Endothelial cell of umbilical vein (primary cell): ENCODE results near the gene NAGS. TPM values are rescaled to one million over a fixed set of nuclear protein-coding genes. Genes with fewer than 3 reads are reported as not detected.

Experiments
- BruUV-seq: library from RNA; stranded (reverse); fragments of 400-500 nt; replicated peaks from 2 replicates; lab custom pipeline; 2021; lab: Mats Ljungman, UMichigan
- CTCF ChIA-PET: fragments of 300-600, 350-600 bp; sonication (Branson Sonifier 250); formaldehyde crosslinking; loops from one replicate; lab custom pipeline; 2021; ENCODE audit warnings: antibody characterized with exemption, inconsistent platforms; lab: Charles Lee
- POLR2A ChIA-PET: fragments of 300-600, 350-600 bp; sonication (Branson Sonifier 250); formaldehyde crosslinking; loops from one replicate; lab custom pipeline; 2021; ENCODE audit warnings: antibody characterized with exemption, inconsistent platforms; lab: Charles Lee
- DNase-seq: peaks from one replicate; pipeline ENCODE4 v3.0.0-alpha.2; 2011; ENCODE audit warnings: low read depth, low spot score
- FAIRE-seq: peaks from 2 replicates; lab custom pipeline; 2011; peaks lifted over from hg19 to GRCh38; lab: Jason Lieb, UNC
- H2AFZ ChIP-seq: 2 replicates; pipeline ENCODE4 v1.6.0; 2012; ENCODE audit warnings: low read depth, low read length, control low read depth, inconsistent platforms
- H3K27ac ChIP-seq: 2 replicates; pipeline ENCODE4 v1.5.1; 2011; ENCODE audit warnings: low read depth, mild to moderate bottlenecking, control low read depth, low read length, moderate library complexity; ENCODE audit not compliant: insufficient read depth
- H3K27me3 ChIP-seq, 2 experiments: 2 replicates each; pipeline versions ENCODE4 v1.6.0 to v1.6.1; 2011; ENCODE audit warnings: low read length in 2 of 2, mixed read lengths in 1 of 2; ENCODE audit not compliant: control insufficient read depth in 2 of 2, insufficient read depth in 2 of 2
- H3K36me3 ChIP-seq, 2 experiments: 2 replicates in 1 of 2; 3 replicates in 1 of 2; pipeline ENCODE4 v1.5.1; 2011; ENCODE audit warnings: low read length in 2 of 2, mild to moderate bottlenecking in 1 of 2, moderate library complexity in 1 of 2; ENCODE audit not compliant: control insufficient read depth in 2 of 2, insufficient read depth in 2 of 2; ENCODE audit errors: extremely low read depth in 1 of 2
- H3K4me1 ChIP-seq: 3 replicates; pipeline ENCODE4 v1.5.1; 2011; ENCODE audit warnings: mild to moderate bottlenecking, low read length; ENCODE audit not compliant: control insufficient read depth, insufficient read depth; ENCODE audit errors: extremely low read depth
- H3K4me2 ChIP-seq: 2 replicates; pipeline ENCODE4 v1.6.1; 2011; ENCODE audit warnings: low read length, control low read depth, mixed read lengths; ENCODE audit not compliant: insufficient read depth
- H3K4me3 ChIP-seq, 3 experiments: fragments of 200-600 bp in 1 of 3; sonication (generic), shearing (Covaris generic) in 1 of 3; replicated peaks in 1 of 3; 2 replicates each; pipeline ENCODE4 v1.5.1; 2011 to 2016; ENCODE audit warnings: control low read depth in 3 of 3, low read length in 3 of 3, mild to moderate bottlenecking in 2 of 3, inconsistent platforms in 1 of 3, low read depth in 1 of 3, moderate library complexity in 1 of 3; ENCODE audit not compliant: insufficient read depth in 1 of 3
- H3K79me2 ChIP-seq: 2 replicates; pipeline ENCODE4 v1.6.0; 2012; ENCODE audit warnings: low read length, inconsistent platforms; ENCODE audit not compliant: control insufficient read depth, insufficient read depth
- H3K9ac ChIP-seq: replicated peaks from 2 replicates; pipeline ENCODE3; 2011; ENCODE audit warnings: low read length, control low read depth; ENCODE audit not compliant: insufficient read depth; ENCODE audit errors: extremely low read depth
- H3K9me1 ChIP-seq: replicated peaks from 3 replicates; pipeline ENCODE4 v1.6.0; 2011; ENCODE audit warnings: mild to moderate bottlenecking, low read length; ENCODE audit not compliant: control insufficient read depth, insufficient read depth; ENCODE audit errors: extremely low read depth
- H3K9me3 ChIP-seq: replicated peaks from 2 replicates; pipeline ENCODE4 v1.5.1; 2012; ENCODE audit warnings: low read length, inconsistent platforms; ENCODE audit not compliant: control insufficient read depth, insufficient read depth
- H4K20me1 ChIP-seq: replicated peaks from 2 replicates; pipeline ENCODE3; 2011; ENCODE audit warnings: mild to moderate bottlenecking, low read length; ENCODE audit not compliant: control insufficient read depth, insufficient read depth; ENCODE audit errors: extremely low read depth
- EZH2 ChIP-seq: IDR thresholded peaks from 2 replicates; pipeline ENCODE4 v1.6.1; 2012; ENCODE audit warnings: borderline replicate concordance, low read depth, mild to moderate bottlenecking, moderate library complexity, low read length, inconsistent platforms; ENCODE audit not compliant: severe bottlenecking
- FOS ChIP-seq: IDR thresholded peaks from 2 replicates; pipeline ENCODE4 v1.6.1; 2011; ENCODE audit warnings: mild to moderate bottlenecking, low read length, moderate library complexity, borderline replicate concordance; ENCODE audit not compliant: insufficient read depth
- GATA2 ChIP-seq: IDR thresholded peaks from 2 replicates; pipeline ENCODE4 v1.7.0; 2011; ENCODE audit warnings: low read depth, mild to moderate bottlenecking, moderate library complexity, mixed read lengths, low read length; ENCODE audit not compliant: insufficient read length, insufficient read depth
- JUN ChIP-seq: IDR thresholded peaks from 2 replicates; pipeline ENCODE4 v1.6.1; 2011; ENCODE audit warnings: borderline replicate concordance, low read depth; ENCODE audit not compliant: insufficient read length, insufficient read depth
- MAX ChIP-seq: IDR thresholded peaks from 2 replicates; pipeline ENCODE4 v1.6.1; 2011; ENCODE audit not compliant: insufficient read depth, insufficient read length
- MYC ChIP-seq: IDR thresholded peaks from one replicate; pipeline ENCODE4 v1.6.1; 2011; ENCODE audit warnings: mild to moderate bottlenecking, low read depth, low read length
- POLR2A ChIP-seq: IDR thresholded peaks from 2 replicates; pipeline ENCODE4 v1.6.1; 2012; ENCODE audit warnings: low read depth, mild to moderate bottlenecking, control low read depth, low read length
- POLR2AphosphoS5 ChIP-seq: IDR thresholded peaks from 2 replicates; pipeline ENCODE4 v1.6.1; 2012; ENCODE audit warnings: low read depth, mild to moderate bottlenecking, control low read depth, low read length, moderate library complexity; ENCODE audit not compliant: insufficient read depth
- dilution Hi-C: fragments of 300-500 bp; cut with MboI; formaldehyde crosslinking; loops from one replicate; pipeline ENCODE4 v1.15.0; 2019; ENCODE audit warnings: low sequenced_read_pairs; ENCODE audit not compliant: extremely low pct_ligation_motif_present
- intact Hi-C: fragments of 100-400 bp; cut with micrococcal nuclease; formaldehyde crosslinking; loops from one replicate; pipeline ENCODE4 v1.10.0; 2022
- polyA plus RNA-seq, 4 experiments: library from polyadenylated mRNA; depleted of rRNA in 3 of 4; stranded (reverse) in 3 of 4; unstranded in 1 of 4; fragments of >200 nt; gene quantifications; 2 replicates each; pipeline versions ENCODE4 v1.2.1 to v1.2.3, GENCODE V29; 2011 to 2012; ENCODE audit warnings: missing spikeins in 1 of 4
- total RNA-seq: library from RNA; stranded (reverse); gene quantifications from 2 replicates; pipeline ENCODE4 v1.2.3, GENCODE V29; 2021
- TF ChIP-seq, protein P1 (sequence below), 2 donors: IDR thresholded peaks; 1 replicate in 1 of 2; 2 replicates in 1 of 2; pipeline ENCODE4 v1.5.1; 2011; ENCODE audit warnings: low read length in 2 of 2, mild to moderate bottlenecking in 2 of 2, moderate library complexity in 2 of 2, control low read depth in 1 of 2, inconsistent platforms in 1 of 2, low read depth in 1 of 2; ENCODE audit not compliant: insufficient read depth in 1 of 2; ENCODE audit errors: extremely low read depth in 1 of 2

The NAGS gene
- total and polyA plus RNA-seq, 2 donors (not counting 3 experiments of a cell fraction or from before 2014, with no cell fraction given): 3.3 to 6.1 TPM

DNA sequence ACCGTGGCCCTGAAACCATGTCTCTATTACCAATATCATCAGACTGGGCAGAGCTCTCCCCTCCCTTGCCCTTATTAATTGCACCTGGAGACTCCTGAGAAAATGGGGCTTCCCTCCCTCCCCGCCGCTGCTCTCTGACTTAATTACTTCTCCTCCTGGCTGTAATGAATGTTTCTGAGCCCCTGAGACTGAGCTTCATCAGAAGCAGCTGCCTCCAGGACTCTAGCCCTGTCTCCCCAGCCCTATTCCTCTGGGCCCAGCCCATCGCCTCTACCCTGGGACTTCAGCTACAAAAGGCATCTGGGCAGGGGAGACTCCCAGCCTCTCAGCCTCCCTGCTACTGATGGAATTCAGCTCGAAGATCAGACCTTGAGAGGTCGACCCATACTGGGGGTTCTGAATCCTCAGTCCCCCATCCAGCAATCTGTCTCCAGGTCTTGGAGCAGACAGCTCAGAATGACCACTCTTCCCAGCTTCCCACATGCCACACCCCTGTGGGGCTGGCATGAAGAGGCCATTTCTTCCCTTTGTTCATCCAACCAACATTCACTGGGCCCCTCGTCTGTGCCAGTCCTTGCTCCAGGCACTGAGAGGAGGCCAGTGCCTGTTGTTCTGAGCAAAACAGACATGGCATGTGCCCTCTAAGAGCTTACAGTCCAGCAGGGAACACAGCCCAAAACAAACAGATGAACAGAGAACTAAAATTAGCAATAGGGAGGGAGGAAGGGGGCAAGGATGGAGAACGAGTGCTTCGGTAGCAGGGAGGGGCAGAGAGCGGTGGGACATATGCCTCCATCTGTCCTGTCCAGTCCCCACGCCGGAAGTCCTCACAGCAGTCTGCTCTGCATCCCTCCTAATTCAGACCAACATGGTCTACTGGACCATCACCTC, 17.0 kb upstream of the NAGS start:
- Histone ChIP-seq H3K4me3 (no peak overlapping the region), H3K79me2 (no peaks in the 10 kb centered on the region), H3K9ac (no peak overlapping the region), H2AFZ (no peak overlapping the region), H3K9me1 (no peaks in the 10 kb centered on the region), H4K20me1 (no peaks in the 10 kb centered on the region), H3K36me3 (no peaks in the 10 kb centered on the region), H3K9me3 (no peaks in the 10 kb centered on the region), H3K27ac (no peak overlapping the region), H3K27me3 (peaks cover 5 to 6% of the 10 kb centered on the region in 2 experiments), H3K4me2 (no peak overlapping the region), H3K4me1 (peaks cover 4% of the 10 kb centered on the region)
- no TSS peak for BruUV-seq
- TF ChIP-seq JUN: no peak
- no peak for TF ChIP-seq MYC
- no peak for TF ChIP-seq GATA2
- no peak for TF ChIP-seq MAX
- intact Hi-C loops: no loop called here
- POLR2A ChIA-PET: no interaction called here
- CTCF ChIA-PET: interaction anchor here (0.9 to 2.1 kb wide), 6 partner anchors 11 to 77 kb away, joined by 3 to 14 read pairs (median 4); no protein-coding TSS in a partner anchor
- no peak for DNase-seq
- no peak for FAIRE-seq
- dilution Hi-C loops: no loop called here

DNA sequence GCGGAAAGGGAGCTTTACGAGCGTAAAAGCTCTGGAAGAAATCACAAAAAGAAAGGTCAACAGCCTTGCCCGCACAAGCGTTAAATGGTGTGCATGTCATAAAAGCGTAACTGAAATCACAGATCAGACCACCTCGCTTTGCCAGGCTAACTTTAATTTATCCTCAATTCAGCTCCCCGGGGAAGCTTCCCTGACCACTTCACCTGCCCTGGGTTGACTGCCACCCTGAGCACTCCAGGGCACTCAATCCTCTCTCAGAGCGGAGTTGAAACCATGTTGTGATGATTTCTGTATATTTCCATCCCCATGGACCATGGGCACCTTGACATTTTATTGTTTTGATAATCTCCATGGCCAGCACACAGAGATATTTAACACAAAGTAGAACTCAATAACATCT, 16.1 kb upstream of the NAGS start:
- BruUV-seq: no TSS peak

More for the DNA sequence above, 16.1 kb upstream of the NAGS start:
- FAIRE-seq (no peak), DNase-seq (no peak)
- Histone ChIP-seq H3K27ac (no peak overlapping the region), H3K9me3 (no peaks in the 10 kb centered on the region), H3K27me3 (peaks cover under 1 to 3% of the 10 kb centered on the region in 2 experiments), H3K36me3 (no peaks in the 10 kb centered on the region), H3K9me1 (no peaks in the 10 kb centered on the region), H3K9ac (no peak overlapping the region), H3K4me2 (no peak overlapping the region), H3K4me3 (no peak overlapping the region), H3K4me1 (peaks cover 4% of the 10 kb centered on the region), H4K20me1 (no peaks in the 10 kb centered on the region), H2AFZ (no peak overlapping the region), H3K79me2 (no peaks in the 10 kb centered on the region)
- ChIA-PET POLR2A (no interaction called here), CTCF (interaction anchor here (12.7 kb wide), 1 partner anchor 45 kb away, joined by 182 read pairs; the partner anchor contains the start of gene PPY)
- dilution Hi-C loops: no loop called here
- intact Hi-C loops: no loop called here
- TF ChIP-seq FOS: no peak
- TF ChIP-seq MYC: no peak
- TF ChIP-seq, protein P1, sequence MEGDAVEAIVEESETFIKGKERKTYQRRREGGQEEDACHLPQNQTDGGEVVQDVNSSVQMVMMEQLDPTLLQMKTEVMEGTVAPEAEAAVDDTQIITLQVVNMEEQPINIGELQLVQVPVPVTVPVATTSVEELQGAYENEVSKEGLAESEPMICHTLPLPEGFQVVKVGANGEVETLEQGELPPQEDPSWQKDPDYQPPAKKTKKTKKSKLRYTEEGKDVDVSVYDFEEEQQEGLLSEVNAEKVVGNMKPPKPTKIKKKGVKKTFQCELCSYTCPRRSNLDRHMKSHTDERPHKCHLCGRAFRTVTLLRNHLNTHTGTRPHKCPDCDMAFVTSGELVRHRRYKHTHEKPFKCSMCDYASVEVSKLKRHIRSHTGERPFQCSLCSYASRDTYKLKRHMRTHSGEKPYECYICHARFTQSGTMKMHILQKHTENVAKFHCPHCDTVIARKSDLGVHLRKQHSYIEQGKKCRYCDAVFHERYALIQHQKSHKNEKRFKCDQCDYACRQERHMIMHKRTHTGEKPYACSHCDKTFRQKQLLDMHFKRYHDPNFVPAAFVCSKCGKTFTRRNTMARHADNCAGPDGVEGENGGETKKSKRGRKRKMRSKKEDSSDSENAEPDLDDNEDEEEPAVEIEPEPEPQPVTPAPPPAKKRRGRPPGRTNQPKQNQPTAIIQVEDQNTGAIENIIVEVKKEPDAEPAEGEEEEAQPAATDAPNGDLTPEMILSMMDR (IDR thresholded peaks at IDR 0.05; ENCODE audit: extremely low read depth in 1 of 2, insufficient read depth in 1 of 2, low read depth in 1 of 2, low read length in 2 of 2): no peak
- TF ChIP-seq EZH2: no peak
- no peak for TF ChIP-seq GATA2
- TF ChIP-seq POLR2AphosphoS5: no peak
- TF ChIP-seq POLR2A: no peak
- TF ChIP-seq JUN: no peak
- no peak for TF ChIP-seq MAX
